GM23338 (cell line): Measurements from ENCODE around the gene TDG. TPM values are rescaled to one million over a fixed set of nuclear protein-coding genes. Genes with fewer than 3 reads are reported as not detected.

Experiments
- ATAC-seq: fragments of 200-7000 bp; cut with Tn5 transposase; 3 replicates; pipeline ENCODE4 v1.9.1; 2020
- DNase-seq: peaks from one replicate; pipeline ENCODE4 v3.0.0-alpha.2; 2015; ENCODE audit warnings: low spot score
- H2AFZ ChIP-seq: fragments of 200-600 bp; sonication (generic); 2 replicates; pipeline ENCODE4 v1.8.0; 2016; ENCODE audit warnings: antibody characterized with exemption, mild to moderate bottlenecking, moderate library complexity
- H3F3A ChIP-seq: fragments of 200-600 bp; sonication (generic); replicated peaks from 2 replicates; pipeline ENCODE4 v1.8.0; 2017; ENCODE audit warnings: antibody characterized with exemption, mixed run types, low read depth
- H3K27ac ChIP-seq: fragments of 200-600 bp; sonication (generic); 2 replicates; pipeline ENCODE4 v1.6.1; 2016; ENCODE audit warnings: low read depth
- H3K27me3 ChIP-seq: fragments of 200-600 bp; sonication (generic); 2 replicates; pipeline ENCODE4 v1.8.0; 2016; ENCODE audit warnings: mild to moderate bottlenecking, mixed run types, moderate library complexity; ENCODE audit not compliant: insufficient read depth
- H3K36me3 ChIP-seq: fragments of 200-600 bp; sonication (generic); 2 replicates; pipeline ENCODE4 v1.8.0; 2016; ENCODE audit warnings: mild to moderate bottlenecking; ENCODE audit not compliant: insufficient read depth
- H3K4me1 ChIP-seq: fragments of 200-600 bp; sonication (generic); 2 replicates; pipeline ENCODE4 v1.8.0; 2016; ENCODE audit warnings: mild to moderate bottlenecking, moderate library complexity; ENCODE audit not compliant: insufficient read depth
- H3K4me2 ChIP-seq: fragments of 200-600 bp; sonication (generic); 2 replicates; pipeline ENCODE4 v1.7.1; 2017; ENCODE audit warnings: mixed run types
- H3K4me3 ChIP-seq: fragments of 200-600 bp; sonication (generic); 2 replicates; pipeline ENCODE4 v1.6.1; 2016; ENCODE audit warnings: mixed run types
- H3K79me2 ChIP-seq: fragments of 200-600 bp; sonication (generic); replicated peaks from 2 replicates; pipeline ENCODE4 v1.8.0; 2017; ENCODE audit warnings: mild to moderate bottlenecking; ENCODE audit not compliant: insufficient read depth
- H3K9me2 ChIP-seq: fragments of 200-600 bp; sonication (generic); 2 replicates; pipeline ENCODE4 v1.8.0; 2017; ENCODE audit not compliant: insufficient read depth
- H4K20me1 ChIP-seq: fragments of 200-600 bp; sonication (generic); replicated peaks from 2 replicates; pipeline ENCODE4 v1.8.0; 2017; ENCODE audit warnings: mild to moderate bottlenecking; ENCODE audit not compliant: insufficient read depth
- H3K27ac Mint-ChIP-seq: 2 replicates; pipeline ENCODE4 v1.8.0; 2020; ENCODE audit warnings: inconsistent platforms, mild to moderate bottlenecking, moderate library complexity, mixed read lengths
- H3K27me3 Mint-ChIP-seq: 3 replicates; pipeline ENCODE4 v1.8.0; 2022; ENCODE audit warnings: low read depth, mild to moderate bottlenecking, moderate library complexity, mixed read lengths, inconsistent platforms; ENCODE audit not compliant: insufficient read depth, poor library complexity
- H3K36me3 Mint-ChIP-seq: 3 replicates; pipeline ENCODE4 v1.8.0; 2021; ENCODE audit warnings: low read depth, mild to moderate bottlenecking, inconsistent platforms, moderate library complexity, mixed read lengths
- H3K4me1 Mint-ChIP-seq: 3 replicates; pipeline ENCODE4 v1.8.0; 2020; ENCODE audit warnings: mild to moderate bottlenecking, inconsistent platforms, mixed read lengths
- H3K4me3 Mint-ChIP-seq: 3 replicates; pipeline ENCODE4 v1.8.0; 2021; ENCODE audit warnings: moderate library complexity, mild to moderate bottlenecking, inconsistent platforms, mixed read lengths
- H3K9me3 Mint-ChIP-seq: 3 replicates; pipeline ENCODE4 v1.8.0; 2020; ENCODE audit warnings: moderate library complexity, mild to moderate bottlenecking, inconsistent platforms, mixed read lengths
- CREB1 ChIP-seq: fragments of 250-450 bp; sonication (Bioruptor Pico); IDR thresholded peaks from 2 replicates; pipeline ENCODE4 v1.5.0; 2020; ENCODE audit warnings: low read depth, mild to moderate bottlenecking, moderate library complexity
- EZH2 ChIP-seq: fragments of 200-600 bp; sonication (generic); IDR thresholded peaks from one replicate; pipeline ENCODE4 v1.8.0; 2017; ENCODE audit warnings: antibody characterized with exemption, mild to moderate bottlenecking, low read depth; ENCODE audit not compliant: unreplicated experiment
- EZH2phosphoT487 ChIP-seq: fragments of 200-600 bp; sonication (generic); IDR thresholded peaks from one replicate; pipeline ENCODE4 v1.8.1; 2018; ENCODE audit warnings: antibody characterized with exemption; ENCODE audit not compliant: unreplicated experiment
- JUNB ChIP-seq: IDR thresholded peaks from one replicate; pipeline ENCODE4 v1.6.1; 2016; ENCODE audit warnings: antibody characterized with exemption; ENCODE audit not compliant: unreplicated experiment
- NANOG ChIP-seq: IDR thresholded peaks from 2 replicates; pipeline ENCODE4 v1.6.1; 2016; ENCODE audit warnings: antibody characterized with exemption, borderline replicate concordance
- POLR2AphosphoS5 ChIP-seq: IDR thresholded peaks from 2 replicates; pipeline ENCODE4 v1.6.1; 2016; ENCODE audit warnings: antibody characterized with exemption, low read depth
- STAT1 ChIP-seq: IDR thresholded peaks from one replicate; pipeline ENCODE4 v1.6.1; 2016; ENCODE audit warnings: antibody characterized with exemption; ENCODE audit not compliant: unreplicated experiment
- ZNF114 ChIP-seq: fragments of 250-450 bp; sonication (Bioruptor Pico); IDR thresholded peaks from 2 replicates; pipeline ENCODE4 v1.5.0; 2020; ENCODE audit warnings: mild to moderate bottlenecking, moderate library complexity
- ZNF331 ChIP-seq: fragments of 250-450 bp; sonication (Bioruptor Pico); IDR thresholded peaks from 2 replicates; pipeline ENCODE4 v1.5.0; 2020; ENCODE audit warnings: low read depth, mild to moderate bottlenecking, moderate library complexity
- polyA plus RNA-seq: library from polyadenylated mRNA; unstranded; fragments of >200 nt; fragmentation: Nextera tagmentation; extraction: Ambion mirVana; gene quantifications from 2 replicates; pipeline ENCODE4 v1.2.1, GENCODE V29; 2016
- total RNA-seq: library from RNA; depleted of rRNA; stranded (reverse); fragments of >200 nt; shearing (Covaris generic); gene quantifications from 2 replicates; pipeline ENCODE4 v1.2.3, GENCODE V29; 2014
- TF ChIP-seq, protein P1 (sequence below): IDR thresholded peaks from 2 replicates; pipeline ENCODE4 v1.6.1; 2016; ENCODE audit warnings: antibody characterized with exemption
- TF ChIP-seq, protein P2 (sequence below), 2 experiments: fragments of 200-600 bp in 1 of 2; sonication (generic) in 1 of 2; conservative IDR thresholded peaks; 2 replicates each; pipeline versions ENCODE4 v1.5.1 to v1.6.1; 2016 to 2017; ENCODE audit warnings: antibody characterized with exemption in 2 of 2, low read depth in 2 of 2, mild to moderate bottlenecking in 2 of 2, moderate library complexity in 1 of 2
- TF ChIP-seq, protein P3 (sequence below): IDR thresholded peaks from one replicate; pipeline ENCODE4 v1.6.1; 2018; ENCODE audit warnings: antibody characterized with exemption; ENCODE audit not compliant: unreplicated experiment
- TF ChIP-seq, protein P4 (sequence below): fragments of 250-450 bp; sonication (Bioruptor Pico); IDR thresholded peaks from 2 replicates; pipeline ENCODE4 v1.5.0; 2020; ENCODE audit warnings: mild to moderate bottlenecking, moderate library complexity

TDG gene
- total and polyA plus RNA-seq, 2 experiments from 2014 or later, result 57.0 to 66.2 TPM

DNA sequence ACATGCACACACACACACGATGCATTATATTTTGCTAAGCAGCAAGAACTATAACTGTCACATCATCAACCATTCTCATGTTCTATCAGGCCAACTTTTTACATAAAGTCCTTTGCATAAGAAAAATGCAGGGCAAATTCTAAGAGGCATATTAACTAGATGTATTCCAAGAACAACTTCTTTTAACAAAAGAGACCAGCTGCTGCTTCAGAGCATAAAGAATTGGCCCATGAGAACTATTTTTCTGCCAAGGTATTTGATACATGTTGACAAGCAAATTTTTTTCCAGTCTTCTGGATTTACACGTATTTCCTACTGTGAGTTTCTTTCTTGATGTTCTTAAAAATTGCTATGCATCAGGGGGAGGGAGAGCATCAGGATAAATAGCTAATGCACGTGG, 57.1 kb downstream of the TDG start:
- TF ChIP-seq, protein P1, sequence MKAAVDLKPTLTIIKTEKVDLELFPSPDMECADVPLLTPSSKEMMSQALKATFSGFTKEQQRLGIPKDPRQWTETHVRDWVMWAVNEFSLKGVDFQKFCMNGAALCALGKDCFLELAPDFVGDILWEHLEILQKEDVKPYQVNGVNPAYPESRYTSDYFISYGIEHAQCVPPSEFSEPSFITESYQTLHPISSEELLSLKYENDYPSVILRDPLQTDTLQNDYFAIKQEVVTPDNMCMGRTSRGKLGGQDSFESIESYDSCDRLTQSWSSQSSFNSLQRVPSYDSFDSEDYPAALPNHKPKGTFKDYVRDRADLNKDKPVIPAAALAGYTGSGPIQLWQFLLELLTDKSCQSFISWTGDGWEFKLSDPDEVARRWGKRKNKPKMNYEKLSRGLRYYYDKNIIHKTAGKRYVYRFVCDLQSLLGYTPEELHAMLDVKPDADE, result no peak
- TF ChIP-seq POLR2AphosphoS5 (no peak), NANOG (no peak), STAT1 (no peak), ZNF331 (CRISPR knock-in tag) (no peak), JUNB (no peak), ZNF114 (CRISPR knock-in tag) (no peak), CREB1 (CRISPR knock-in tag) (no peak), EZH2phosphoT487 (no peak), EZH2 (no peak)
- TF ChIP-seq, protein P2, sequence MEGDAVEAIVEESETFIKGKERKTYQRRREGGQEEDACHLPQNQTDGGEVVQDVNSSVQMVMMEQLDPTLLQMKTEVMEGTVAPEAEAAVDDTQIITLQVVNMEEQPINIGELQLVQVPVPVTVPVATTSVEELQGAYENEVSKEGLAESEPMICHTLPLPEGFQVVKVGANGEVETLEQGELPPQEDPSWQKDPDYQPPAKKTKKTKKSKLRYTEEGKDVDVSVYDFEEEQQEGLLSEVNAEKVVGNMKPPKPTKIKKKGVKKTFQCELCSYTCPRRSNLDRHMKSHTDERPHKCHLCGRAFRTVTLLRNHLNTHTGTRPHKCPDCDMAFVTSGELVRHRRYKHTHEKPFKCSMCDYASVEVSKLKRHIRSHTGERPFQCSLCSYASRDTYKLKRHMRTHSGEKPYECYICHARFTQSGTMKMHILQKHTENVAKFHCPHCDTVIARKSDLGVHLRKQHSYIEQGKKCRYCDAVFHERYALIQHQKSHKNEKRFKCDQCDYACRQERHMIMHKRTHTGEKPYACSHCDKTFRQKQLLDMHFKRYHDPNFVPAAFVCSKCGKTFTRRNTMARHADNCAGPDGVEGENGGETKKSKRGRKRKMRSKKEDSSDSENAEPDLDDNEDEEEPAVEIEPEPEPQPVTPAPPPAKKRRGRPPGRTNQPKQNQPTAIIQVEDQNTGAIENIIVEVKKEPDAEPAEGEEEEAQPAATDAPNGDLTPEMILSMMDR (conservative IDR thresholded peaks at IDR 0.05; ENCODE audit: low read depth in 2 of 2), result no peak
- TF ChIP-seq, protein P3, sequence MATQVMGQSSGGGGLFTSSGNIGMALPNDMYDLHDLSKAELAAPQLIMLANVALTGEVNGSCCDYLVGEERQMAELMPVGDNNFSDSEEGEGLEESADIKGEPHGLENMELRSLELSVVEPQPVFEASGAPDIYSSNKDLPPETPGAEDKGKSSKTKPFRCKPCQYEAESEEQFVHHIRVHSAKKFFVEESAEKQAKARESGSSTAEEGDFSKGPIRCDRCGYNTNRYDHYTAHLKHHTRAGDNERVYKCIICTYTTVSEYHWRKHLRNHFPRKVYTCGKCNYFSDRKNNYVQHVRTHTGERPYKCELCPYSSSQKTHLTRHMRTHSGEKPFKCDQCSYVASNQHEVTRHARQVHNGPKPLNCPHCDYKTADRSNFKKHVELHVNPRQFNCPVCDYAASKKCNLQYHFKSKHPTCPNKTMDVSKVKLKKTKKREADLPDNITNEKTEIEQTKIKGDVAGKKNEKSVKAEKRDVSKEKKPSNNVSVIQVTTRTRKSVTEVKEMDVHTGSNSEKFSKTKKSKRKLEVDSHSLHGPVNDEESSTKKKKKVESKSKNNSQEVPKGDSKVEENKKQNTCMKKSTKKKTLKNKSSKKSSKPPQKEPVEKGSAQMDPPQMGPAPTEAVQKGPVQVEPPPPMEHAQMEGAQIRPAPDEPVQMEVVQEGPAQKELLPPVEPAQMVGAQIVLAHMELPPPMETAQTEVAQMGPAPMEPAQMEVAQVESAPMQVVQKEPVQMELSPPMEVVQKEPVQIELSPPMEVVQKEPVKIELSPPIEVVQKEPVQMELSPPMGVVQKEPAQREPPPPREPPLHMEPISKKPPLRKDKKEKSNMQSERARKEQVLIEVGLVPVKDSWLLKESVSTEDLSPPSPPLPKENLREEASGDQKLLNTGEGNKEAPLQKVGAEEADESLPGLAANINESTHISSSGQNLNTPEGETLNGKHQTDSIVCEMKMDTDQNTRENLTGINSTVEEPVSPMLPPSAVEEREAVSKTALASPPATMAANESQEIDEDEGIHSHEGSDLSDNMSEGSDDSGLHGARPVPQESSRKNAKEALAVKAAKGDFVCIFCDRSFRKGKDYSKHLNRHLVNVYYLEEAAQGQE, result no peak
- TF ChIP-seq, protein P4, sequence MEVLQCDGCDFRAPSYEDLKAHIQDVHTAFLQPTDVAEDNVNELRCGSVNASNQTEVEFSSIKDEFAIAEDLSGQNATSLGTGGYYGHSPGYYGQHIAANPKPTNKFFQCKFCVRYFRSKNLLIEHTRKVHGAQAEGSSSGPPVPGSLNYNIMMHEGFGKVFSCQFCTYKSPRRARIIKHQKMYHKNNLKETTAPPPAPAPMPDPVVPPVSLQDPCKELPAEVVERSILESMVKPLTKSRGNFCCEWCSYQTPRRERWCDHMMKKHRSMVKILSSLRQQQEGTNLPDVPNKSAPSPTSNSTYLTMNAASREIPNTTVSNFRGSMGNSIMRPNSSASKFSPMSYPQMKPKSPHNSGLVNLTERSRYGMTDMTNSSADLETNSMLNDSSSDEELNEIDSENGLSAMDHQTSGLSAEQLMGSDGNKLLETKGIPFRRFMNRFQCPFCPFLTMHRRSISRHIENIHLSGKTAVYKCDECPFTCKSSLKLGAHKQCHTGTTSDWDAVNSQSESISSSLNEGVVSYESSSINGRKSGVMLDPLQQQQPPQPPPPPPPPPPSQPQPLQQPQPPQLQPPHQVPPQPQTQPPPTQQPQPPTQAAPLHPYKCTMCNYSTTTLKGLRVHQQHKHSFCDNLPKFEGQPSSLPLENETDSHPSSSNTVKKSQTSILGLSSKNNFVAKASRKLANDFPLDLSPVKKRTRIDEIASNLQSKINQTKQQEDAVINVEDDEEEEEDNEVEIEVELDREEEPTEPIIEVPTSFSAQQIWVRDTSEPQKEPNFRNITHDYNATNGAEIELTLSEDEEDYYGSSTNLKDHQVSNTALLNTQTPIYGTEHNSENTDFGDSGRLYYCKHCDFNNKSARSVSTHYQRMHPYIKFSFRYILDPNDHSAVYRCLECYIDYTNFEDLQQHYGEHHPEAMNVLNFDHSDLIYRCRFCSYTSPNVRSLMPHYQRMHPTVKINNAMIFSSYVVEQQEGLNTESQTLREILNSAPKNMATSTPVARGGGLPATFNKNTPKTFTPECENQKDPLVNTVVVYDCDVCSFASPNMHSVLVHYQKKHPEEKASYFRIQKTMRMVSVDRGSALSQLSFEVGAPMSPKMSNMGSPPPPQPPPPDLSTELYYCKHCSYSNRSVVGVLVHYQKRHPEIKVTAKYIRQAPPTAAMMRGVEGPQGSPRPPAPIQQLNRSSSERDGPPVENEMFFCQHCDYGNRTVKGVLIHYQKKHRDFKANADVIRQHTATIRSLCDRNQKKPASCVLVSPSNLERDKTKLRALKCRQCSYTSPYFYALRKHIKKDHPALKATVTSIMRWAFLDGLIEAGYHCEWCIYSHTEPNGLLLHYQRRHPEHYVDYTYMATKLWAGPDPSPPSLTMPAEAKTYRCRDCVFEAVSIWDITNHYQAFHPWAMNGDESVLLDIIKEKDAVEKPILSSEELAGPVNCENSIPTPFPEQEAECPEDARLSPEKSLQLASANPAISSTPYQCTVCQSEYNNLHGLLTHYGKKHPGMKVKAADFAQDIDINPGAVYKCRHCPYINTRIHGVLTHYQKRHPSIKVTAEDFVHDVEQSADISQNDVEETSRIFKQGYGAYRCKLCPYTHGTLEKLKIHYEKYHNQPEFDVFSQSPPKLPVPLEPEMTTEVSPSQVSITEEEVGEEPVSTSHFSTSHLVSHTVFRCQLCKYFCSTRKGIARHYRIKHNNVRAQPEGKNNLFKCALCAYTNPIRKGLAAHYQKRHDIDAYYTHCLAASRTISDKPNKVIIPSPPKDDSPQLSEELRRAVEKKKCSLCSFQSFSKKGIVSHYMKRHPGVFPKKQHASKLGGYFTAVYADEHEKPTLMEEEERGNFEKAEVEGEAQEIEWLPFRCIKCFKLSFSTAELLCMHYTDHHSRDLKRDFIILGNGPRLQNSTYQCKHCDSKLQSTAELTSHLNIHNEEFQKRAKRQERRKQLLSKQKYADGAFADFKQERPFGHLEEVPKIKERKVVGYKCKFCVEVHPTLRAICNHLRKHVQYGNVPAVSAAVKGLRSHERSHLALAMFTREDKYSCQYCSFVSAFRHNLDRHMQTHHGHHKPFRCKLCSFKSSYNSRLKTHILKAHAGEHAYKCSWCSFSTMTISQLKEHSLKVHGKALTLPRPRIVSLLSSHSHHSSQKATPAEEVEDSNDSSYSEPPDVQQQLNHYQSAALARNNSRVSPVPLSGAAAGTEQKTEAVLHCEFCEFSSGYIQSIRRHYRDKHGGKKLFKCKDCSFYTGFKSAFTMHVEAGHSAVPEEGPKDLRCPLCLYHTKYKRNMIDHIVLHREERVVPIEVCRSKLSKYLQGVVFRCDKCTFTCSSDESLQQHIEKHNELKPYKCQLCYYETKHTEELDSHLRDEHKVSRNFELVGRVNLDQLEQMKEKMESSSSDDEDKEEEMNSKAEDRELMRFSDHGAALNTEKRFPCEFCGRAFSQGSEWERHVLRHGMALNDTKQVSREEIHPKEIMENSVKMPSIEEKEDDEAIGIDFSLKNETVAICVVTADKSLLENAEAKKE (CRISPR knock-in tag), result no peak
- Histone ChIP-seq H4K20me1 (no peaks in the 10 kb centered on the region), H3K4me1 (no peaks in the 10 kb centered on the region), H3K79me2 (no peaks in the 10 kb centered on the region), H3K27ac (no peak overlapping the region), H3K4me2 (no peak overlapping the region), H3K4me3 (no peak overlapping the region), H3K27me3 (no peaks in the 10 kb centered on the region), H3F3A (no peaks in the 10 kb centered on the region), H3K9me2 (no peaks in the 10 kb centered on the region), H3K36me3 (no peaks in the 10 kb centered on the region), H2AFZ (no peak overlapping the region)
- H3K36me3 Mint-ChIP-seq, result no peaks in the 10 kb centered on the region; the same call in 2 of the 3 replicates
- H3K4me3 Mint-ChIP-seq, result no peak overlapping the region
- no peak overlapping the region for H3K27ac Mint-ChIP-seq
- peaks cover 18% of the 10 kb centered on the region for H3K9me3 Mint-ChIP-seq
- H3K4me1 Mint-ChIP-seq, result no peaks in the 10 kb centered on the region
- ATAC-seq (no peak), DNase-seq (no peak)
- H3K27me3 Mint-ChIP-seq, result peaks cover 2% of the 10 kb centered on the region
